ENCODE data around the gene METRNL.
"Not testable (repeated sequence)": the region's sequence is repeated elsewhere in the genome, so short reads cannot be mapped to it uniquely, and the experiment has no call there.

Gene METRNL

DNA sequence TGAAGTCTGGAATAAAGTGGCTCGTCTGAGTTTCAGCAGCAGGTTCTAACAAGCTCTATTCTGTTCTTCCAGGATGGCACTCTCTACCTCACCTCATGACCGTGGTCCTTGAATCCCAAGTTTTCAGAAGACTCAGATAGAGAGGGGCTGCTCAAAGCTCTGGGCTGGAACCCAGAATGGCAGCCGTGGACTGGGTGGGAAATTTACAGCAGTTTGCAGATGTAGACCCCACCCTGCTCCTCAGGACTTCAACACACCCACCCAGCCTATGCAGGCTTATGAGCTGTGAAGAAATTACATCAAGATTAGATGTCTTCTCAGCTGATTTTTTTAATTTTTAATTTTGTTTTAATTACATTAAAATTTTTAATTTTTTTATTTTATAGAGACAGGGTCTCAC lies 59.4 kb downstream of the METRNL start:
- no peak overlapping the region for H3K4me3 ChIP-seq
- peaks cover 0 to 14% (median 9%) of the 10 kb centered on the region in 10 experiments; a peak in 10 of 20 replicates for H3K4me1 ChIP-seq
- peaks cover 45 to 53% (median 48%) of the 10 kb centered on the region in 11 experiments for H3K27me3 ChIP-seq
- H4K20me1 ChIP-seq: peaks cover 0 to 4% (median 0%) of the 10 kb centered on the region in 11 experiments; a peak in 3 of 22 replicates
- no peak for TF ChIP-seq Cebpa-rat (IDR thresholded peaks at IDR 0.05)
- no peak overlapping the region for H3K4me2 ChIP-seq
- H3K27ac ChIP-seq: no peak overlapping the region
- no peak overlapping the region for H3K9ac ChIP-seq
- H3K9me3 ChIP-seq (replicated peaks in 1 of 11): peaks cover 6 to 15% (median 9%) of the 10 kb centered on the region in 11 experiments; a peak in 12 of 22 replicates
- no peaks in the 10 kb centered on the region for H3K36me3 ChIP-seq

GRCh38 chr17:83139541-83140248 lies 60.3 kb downstream of the METRNL start:
- H3K4me2 ChIP-seq, H3K27ac ChIP-seq, H3K4me3 ChIP-seq, H4K20me1 ChIP-seq, H3K36me3 ChIP-seq, H3K9ac ChIP-seq: not testable (repeated sequence)
- peaks cover 6 to 15% (median 9%) of the 10 kb centered on the region in 11 experiments; a peak in 12 of 22 replicates for H3K9me3 ChIP-seq (replicated peaks in 1 of 11)
- H3K4me1 ChIP-seq: peaks cover 9 to 22% (median 14%) of the 10 kb centered on the region in 10 experiments
- peaks cover 36 to 44% (median 41%) of the 10 kb centered on the region in 11 experiments for H3K27me3 ChIP-seq

DNA sequence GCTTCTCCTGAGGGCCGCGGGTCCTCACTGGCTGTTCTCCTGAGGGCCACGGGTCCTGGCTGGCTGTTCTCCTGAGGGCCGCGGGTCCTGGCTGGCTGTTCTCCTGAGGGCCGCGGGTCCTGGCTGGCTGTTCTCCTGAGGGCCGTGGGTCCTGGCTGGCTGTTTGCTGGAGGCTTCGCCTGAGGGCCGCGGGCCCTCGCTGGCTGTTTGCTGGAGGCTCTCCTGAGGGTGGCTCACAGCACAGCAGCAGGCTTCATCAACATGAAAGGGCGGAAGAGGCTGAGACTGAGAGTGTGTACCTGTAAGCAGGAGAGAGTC lies 60.8 kb downstream of the METRNL start:
- not testable (repeated sequence) for H3K9ac ChIP-seq, H3K4me3 ChIP-seq, H3K4me2 ChIP-seq, H3K36me3 ChIP-seq, H3K27ac ChIP-seq, H4K20me1 ChIP-seq
- Histone ChIP-seq H3K4me1 (peaks cover 14 to 28% (median 19%) of the 10 kb centered on the region in 10 experiments), H3K27me3 (peaks cover 33 to 43% (median 36%) of the 10 kb centered on the region in 11 experiments), H3K9me3 (replicated peaks in 1 of 11) (peaks cover 6 to 15% (median 9%) of the 10 kb centered on the region in 11 experiments; a peak in 12 of 22 replicates)

GRCh38 chr17:83142619-83143018 lies 63.2 kb downstream of the METRNL start:
- H3K27me3 ChIP-seq: peaks cover 9 to 20% (median 12%) of the 10 kb centered on the region in 11 experiments

GRCh38 chr17:83143817-83144231 lies 64.4 kb downstream of the METRNL start:
- Histone ChIP-seq H3K27ac (no peak overlapping the region), H3K9ac (no peak overlapping the region), H3K4me3 (no peak overlapping the region), H4K20me1 (no peaks in the 10 kb centered on the region), H3K4me1 (peaks cover 17 to 33% (median 25%) of the 10 kb centered on the region in 10 experiments), H3K9me3 (replicated peaks in 1 of 11) (peaks cover 6 to 16% (median 9%) of the 10 kb centered on the region in 11 experiments; a peak in 14 of 22 replicates), H3K4me2 (peak overlapping the region in 7 of 11 experiments; percentile 61 to 75 (median 65); a peak in 10 of 22 replicates), H3K27me3 (peaks cover 0 to 11% (median under 1%) of the 10 kb centered on the region in 11 experiments; a peak in 9 of 22 replicates), H3K36me3 (no peaks in the 10 kb centered on the region)
- no peak for TF ChIP-seq Cebpa-rat (IDR thresholded peaks at IDR 0.05)

More at GRCh38 chr17:83142619-83143018, 63.2 kb downstream of the METRNL start:
- no peak overlapping the region for H3K27ac ChIP-seq
- no peak overlapping the region for H3K4me3 ChIP-seq
- no peaks in the 10 kb centered on the region for H3K36me3 ChIP-seq
- H3K9ac ChIP-seq: no peak overlapping the region
- H3K4me1 ChIP-seq: peaks cover 17 to 27% (median 24%) of the 10 kb centered on the region in 10 experiments
- H3K4me2 ChIP-seq: no peak overlapping the region
- H3K9me3 ChIP-seq (replicated peaks in 1 of 11): peaks cover 6 to 16% (median 9%) of the 10 kb centered on the region in 11 experiments; a peak in 14 of 22 replicates
- H4K20me1 ChIP-seq: no peaks in the 10 kb centered on the region
- TF ChIP-seq Cebpa-rat (IDR thresholded peaks at IDR 0.05): no peak

All from BLaER1 treated with 17β-estradiol and CSF1 and Interleukin-3, amounts not matched to agents 10 nM and 100 nM (cell line).